HL-60/S4 treated with phorbol 12-myristate 13-acetate at 8.2 ng/mL for 4 days and 3 days (cell line): Measurements from ENCODE around the gene NFIA.

Experiments used
- in situ Hi-C: fragments of 300-500 bp; cut with MboI; formaldehyde crosslinking; loops from 2 replicates; pipeline ENCODE4 v1.15.0; 2022; ENCODE audit warnings: low sequenced_read_pairs

The NFIA gene

DNA sequence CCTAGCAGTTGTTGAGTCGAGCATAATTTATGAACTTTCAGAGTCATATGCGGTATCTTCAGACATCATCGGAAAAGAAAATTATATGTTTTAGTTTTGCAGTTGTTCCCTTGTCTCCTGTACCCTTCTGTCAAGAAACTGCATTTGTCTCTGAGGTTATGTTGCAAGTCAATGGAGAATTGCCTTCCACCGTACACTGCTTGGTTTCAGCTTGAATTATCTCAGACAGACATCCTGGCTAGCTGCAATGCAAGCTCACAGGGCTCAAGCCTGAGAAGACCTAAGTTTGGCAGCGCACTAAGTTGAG, 156.0 kb downstream of the NFIA start:
- in situ Hi-C loops: no loop called here

DNA sequence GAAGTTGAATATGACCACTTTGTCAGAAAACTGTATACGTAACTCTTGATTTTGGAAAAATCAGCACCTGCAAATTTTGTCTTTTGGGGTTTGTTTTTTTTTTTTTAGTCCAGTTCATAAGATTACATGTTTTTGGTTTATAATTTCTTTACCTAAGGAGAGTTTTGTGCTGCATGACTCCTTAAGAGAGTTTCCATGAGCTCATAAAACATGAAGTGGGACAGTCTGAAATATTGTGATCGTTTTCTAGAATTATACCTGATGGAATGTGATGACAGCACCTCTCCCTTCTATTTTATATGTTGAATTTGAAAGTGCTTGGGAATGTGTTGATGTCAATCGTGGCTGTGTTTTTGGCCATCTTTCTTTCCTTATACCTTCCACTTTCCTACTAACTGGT, 158.5 kb downstream of the NFIA start:
- in situ Hi-C loops: no loop called here

DNA sequence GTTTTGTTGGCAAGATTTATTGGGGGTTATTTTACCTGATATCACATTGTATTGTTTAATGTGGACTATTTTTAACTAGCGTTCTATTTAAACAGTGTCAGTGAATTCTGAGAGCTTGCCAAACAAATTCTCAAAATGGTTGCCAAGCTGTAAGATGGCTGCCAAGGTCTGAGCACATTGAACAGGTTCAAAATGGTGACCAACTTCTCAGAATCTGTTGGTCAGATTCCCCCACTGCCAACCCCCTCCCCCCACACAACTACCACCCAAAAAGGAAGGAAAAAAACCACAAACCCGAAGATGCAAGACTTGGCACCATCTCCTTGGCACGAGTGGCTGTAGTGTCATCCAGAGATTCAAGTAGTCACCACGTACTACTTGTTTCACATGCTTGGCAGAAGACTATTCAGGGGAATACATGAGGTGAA, 159.1 kb downstream of the NFIA start:
- in situ Hi-C loops: no loop called here

DNA sequence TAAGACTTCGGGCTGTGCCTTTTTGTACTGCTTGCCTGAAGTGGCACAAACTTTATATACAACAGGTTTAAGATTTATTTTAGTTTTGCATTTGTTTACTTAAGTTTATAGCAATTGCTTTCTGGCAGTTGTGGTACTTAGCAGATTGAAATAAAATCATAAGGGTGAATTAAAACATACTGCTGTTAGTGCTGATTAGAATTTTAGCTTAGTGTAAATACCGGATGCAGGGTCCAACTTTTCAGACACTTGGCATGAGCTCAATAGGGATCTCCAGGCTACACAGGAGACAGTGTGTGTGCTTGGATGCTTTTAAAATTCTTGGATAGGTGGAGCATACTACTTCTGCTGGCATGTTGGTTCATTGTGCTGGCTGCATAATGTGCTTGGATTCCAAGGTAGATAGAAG, 159.6 kb downstream of the NFIA start:
- in situ Hi-C loops: no loop called here

DNA sequence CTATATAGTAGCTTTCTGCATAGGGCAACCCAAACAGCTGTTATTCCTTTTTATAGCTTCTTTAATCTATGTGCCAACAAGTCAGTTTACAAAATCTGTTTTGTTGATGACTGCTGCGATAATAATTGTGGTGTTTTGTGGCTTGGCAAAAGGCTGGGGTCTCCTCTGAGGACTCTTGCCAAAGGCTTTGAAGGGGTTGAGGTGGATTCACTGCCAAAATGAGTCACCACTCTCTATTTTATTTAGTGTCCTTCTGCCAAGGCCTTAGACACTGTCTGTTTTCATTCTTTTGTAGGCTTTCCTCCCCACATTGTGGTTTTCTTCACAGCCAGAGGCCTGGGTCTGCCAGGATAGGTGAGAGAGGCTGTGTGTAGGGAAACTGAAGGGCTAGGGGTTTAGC, 161.8 kb downstream of the NFIA start:
- in situ Hi-C loops: no loop called here

DNA sequence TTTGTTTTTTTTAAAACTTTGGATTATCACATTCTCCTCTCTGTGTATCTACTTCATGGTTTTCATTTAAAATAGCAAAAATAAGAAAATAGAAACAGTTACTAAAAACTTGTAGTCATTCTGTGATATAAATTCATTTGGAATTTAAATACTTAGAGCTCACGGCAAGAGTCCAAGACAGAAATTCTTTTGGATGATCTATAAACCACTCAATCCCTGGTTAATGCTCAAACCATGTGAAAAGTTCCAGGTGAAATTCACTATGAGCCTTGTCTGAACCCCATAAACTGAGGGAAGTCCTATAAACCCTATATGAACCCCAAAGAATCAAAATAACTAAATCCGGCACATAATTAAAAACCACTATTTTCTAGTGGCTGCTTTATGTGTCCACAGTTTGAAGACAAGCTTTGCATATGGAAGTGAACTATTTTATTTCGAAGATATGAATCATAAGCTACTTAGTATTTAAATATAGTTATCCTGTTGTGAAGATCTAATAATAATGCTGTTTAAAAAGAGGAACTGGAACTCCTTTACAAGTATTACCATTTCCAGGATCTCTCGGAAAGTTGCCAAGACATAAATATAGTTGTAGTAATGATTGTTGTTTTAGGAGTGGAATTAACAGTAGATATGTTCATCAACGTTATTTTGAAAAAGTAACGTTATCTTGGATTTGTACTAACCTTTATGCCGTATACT, 163.5 kb downstream of the NFIA start:
- in situ Hi-C loops: no loop called here

DNA sequence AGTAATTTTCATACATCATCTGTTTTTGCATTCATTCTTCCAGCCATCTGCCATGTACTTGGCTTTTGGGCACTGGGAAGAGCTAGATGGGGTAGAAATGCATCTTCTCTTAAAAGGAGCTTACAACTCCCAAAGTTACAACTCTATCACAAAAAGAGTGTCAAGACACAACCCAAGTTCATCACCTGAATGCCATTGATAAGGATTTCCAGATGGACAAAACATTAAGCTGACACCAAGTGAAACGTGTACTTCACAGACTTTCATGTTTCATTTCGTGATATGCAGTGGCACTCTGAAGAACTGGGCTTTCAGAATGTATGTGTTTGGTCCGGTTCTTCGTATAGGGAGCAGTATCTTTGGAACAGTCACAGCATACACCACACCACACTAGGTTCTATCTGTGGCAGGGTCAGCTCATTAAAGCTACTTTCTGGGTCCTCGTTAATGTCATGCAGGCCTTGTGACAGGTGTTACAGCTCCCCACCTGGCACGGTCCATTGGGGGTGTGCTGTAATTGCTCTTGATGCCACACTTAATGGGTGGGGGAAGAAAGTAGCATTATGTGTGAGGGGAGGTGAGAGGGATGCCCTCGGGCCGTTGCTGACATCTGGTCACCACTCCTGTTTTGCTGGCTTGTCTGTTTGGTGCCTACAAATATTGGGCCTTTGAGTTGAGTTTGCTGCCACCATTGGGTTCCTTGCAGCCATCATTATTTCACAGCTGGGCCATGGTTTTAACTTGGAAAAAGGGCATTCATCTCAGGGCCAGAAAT, 164.9 kb downstream of the NFIA start:
- in situ Hi-C loops: no loop called here

DNA sequence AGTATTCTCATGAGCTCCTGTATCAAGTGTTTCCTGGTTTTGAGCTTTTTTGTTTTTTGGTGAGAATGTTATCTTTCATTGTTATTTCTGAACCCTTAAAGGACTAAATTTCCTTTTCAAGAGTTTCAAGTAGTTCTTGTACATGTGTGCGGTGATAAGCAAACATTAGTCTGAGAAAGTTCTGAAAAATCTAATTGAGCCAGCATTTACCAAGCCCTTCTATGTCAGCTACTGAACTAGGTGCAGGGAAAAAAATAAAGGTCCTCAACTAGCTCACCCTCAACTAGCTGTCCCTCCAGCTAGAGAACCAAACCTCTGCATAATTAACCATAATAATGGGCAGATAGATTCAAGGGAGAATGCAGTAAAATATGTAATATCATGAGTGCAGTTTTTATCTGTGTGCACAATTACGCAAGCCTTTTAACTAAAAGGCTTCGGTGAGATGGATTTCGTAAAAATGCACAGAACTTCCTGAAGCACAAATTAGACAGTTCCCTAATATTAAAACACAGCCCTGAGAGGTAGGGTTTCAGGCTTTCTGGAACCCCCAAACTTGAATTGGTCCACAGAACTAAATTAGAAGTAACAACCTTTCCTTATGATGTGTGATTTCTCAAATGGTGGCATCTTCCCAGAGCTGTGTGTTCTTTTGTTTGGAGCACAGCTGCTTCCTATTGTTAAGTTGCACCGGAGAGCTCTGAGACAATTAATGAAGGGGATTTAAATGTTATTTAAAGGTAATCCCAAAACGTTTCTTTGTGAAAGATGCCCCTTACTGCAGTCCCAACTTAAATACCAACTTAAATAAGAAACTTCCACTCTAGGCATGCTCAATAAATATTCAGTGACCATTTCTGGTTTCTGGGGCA, 165.8 kb downstream of the NFIA start:
- in situ Hi-C loops: no loop called here

DNA sequence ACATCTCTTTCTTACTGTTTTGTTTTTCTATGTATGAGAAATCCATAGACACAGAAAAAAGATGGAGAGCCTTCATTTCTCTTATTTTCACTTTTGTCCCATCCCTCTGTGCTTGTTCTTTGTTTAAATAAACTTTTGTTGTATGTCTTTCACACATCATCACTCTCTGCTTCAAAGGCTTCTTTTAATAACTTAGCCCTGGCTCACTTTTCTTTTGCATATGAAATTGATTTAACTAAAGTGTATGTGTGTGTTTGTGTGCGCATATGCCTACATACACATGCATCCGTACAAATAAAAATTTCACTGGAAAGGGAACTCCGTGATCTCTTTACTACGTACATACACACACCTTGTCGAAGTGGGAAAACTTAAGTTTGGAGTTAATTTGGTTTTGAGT, 168.6 kb downstream of the NFIA start:
- in situ Hi-C loops: no loop called here

DNA sequence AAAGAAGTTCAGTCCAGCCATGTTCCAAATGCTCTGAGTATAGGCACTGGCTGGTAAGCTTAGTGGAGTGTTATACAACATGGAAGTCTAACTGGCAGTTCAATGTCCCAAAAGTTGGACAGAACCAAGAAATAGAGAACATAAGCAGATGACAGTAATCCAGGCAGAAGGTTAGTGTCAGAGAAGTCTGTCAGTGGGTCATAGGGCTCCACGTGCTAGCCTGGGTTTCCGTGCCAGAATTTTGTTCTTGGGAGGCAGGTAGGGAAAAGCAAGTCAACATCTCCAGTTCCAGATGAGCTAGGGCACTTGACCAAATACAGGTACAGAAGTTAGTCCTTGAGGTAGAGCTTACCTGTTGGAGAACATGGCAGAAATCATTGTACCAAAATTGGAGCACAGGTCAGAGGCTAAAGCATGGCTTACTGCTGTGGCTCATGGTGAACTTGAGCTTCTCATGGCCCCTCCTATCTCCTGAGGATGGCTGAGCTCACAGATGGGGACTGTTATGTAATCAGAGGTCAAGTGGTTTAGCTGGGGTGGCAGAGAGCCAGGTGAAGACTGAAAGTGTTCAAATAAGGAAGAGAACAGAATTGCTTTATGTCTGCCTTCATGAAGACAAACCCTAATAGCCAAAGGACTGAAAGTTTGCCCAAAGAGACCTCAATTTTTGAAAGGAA, 170.8 kb downstream of the NFIA start:
- in situ Hi-C loops: no loop called here

DNA sequence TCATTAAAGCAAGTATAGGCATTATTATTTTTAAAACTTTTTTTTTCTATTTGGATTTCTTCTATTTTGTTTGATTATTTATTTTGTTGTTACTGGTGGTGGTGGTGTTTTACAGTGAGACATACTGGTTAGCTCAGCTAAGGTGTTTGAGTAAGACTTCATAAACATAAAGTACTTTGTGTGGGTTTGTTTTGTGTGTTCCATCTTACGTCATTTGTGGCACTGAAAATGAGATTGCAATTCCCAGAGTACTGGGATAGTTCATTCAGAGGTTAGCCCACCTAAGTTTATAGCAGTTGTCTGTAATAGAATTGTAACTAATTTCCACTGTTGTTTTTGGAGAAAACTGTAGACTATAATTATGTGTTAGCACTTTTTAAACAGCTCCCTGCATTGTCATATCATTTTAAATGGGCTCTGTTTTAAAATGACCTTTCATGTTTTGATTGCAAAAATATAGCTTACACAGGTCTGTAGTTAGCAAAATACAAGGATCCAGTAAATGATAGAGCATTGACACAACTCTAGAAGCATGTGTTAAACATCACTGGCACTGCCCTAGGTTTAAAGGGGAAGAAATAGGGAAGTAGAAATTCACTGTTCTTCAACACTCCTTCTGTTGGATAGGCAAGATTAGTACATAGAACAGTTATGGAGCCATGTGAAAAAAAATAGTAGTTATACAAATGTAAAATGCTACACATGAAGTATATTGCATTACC, 171.7 kb downstream of the NFIA start:
- in situ Hi-C loops: no loop called here

DNA sequence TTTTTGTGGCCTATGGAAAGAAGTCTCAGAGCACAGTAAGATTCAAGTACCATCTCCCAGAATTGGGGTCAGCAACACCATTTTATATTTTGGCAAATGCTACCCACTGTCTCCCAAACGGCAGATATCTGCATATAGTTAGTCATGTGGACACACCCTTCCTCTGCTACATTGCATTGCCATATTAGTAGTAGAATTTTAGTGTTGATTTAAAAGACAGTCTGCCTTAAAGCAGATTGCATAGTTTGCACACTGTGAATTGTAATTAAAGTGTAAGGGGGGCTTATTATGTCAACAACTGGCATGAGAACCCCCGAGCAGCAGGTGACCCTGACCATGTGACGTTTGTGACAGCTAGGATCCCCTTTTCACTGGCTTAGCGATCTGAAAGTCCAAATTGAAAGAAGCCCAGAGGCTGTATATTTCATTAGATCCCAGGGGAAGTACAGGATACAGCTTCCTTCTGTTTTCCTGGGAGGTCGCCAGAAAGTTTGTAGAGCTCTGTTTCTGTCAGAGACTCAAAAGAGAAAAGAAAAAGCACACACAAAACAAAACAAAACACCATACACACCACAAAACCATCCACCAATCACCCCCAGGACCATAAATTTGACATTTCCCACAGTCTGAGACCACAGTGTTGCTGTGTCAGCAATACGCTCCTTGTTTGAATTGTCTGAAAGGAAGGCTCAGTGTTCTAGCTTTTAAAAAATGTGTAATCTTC, 172.4 kb downstream of the NFIA start:
- in situ Hi-C loops: no loop called here

DNA sequence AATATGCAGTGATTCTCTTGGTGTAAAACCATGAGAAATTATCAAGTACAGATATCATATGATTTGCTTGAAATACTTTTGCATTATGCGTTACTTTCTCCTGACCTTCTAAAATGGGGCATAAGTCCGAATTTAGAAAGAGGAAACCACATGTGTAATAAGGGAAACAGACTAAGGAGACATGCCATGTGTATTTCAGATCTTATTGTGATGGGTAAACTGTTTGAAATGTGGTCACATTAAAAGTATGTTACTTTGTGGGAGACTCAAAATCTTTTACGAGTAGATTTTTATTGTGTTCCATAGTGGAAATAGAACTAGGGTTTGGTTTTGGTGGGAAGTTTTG, 173.0 kb downstream of the NFIA start:
- in situ Hi-C loops: no loop called here

DNA sequence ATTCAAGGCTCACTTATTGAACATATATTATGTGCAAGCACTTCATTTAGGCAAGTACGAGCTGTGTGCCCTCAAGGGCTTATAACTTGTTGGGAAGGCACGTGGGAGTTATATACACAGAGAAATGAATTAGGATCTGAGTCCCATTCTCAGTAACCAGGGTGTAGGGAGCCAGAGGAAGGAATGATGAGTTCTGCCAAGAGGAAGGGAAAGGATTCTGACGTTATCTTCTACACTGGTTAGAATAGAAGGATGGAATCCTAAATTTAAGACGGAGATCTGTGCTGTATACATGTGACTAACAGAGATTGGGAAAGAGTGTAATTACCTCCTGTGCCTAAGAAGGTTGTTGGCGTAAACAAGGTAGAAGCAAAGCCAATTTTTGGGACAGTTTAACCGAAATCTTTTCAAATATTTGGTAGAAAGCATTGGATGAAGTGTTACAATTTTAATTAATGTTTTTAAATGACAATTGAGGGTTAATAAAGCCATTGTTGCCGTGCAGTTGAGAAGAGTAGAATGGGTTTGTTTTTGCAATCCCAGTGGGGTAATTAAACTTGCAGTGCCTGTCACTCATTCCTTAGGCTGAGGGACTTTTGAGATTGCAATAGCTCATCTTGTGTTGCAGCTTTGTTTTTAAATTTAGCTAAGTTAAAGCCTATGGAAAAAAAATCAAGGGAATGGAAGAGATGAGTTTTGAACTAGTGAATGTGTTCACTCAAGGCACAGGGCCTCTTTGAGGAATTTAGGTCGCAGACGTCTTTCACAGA, 177.2 kb downstream of the NFIA start:
- in situ Hi-C loops: no loop called here

DNA sequence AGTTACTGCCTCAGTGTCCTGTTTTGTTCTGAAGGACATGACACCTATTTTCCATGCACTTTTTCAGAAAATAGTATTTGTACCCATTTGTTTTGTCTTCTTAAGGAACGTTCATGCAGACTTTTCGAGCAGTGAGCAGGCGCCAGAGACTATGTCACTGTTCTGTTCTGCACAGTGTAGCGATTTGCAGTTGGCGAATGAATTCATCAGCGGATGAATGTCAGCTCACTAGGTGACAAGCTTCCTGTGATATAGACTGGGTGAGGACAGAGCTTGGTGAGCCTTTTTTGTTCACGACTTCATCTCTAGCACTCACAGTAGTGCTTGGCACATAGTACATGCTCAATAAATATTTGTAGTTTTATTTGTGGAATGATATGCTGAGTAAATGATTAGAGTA, 177.8 kb downstream of the NFIA start:
- in situ Hi-C loops: no loop called here

DNA sequence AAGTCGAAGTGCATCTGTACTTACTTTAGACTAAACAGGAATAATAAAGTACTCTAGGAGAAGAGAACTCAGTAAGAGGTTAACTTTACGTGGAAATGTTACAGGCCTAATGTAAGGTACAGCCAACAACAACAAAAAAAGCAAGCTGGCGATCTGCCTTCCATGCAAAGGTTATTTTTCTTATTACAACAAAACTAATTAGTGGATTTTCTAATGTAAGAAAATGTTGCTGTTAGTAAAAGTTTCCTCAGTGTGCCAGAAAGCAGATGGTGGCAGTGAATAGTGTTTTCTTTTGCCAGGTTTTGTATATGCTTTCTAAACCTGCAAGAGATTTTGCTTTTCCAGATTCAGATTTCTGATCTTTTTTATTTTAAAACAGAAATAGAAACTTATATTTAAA, 179.2 kb downstream of the NFIA start:
- in situ Hi-C loops: no loop called here

DNA sequence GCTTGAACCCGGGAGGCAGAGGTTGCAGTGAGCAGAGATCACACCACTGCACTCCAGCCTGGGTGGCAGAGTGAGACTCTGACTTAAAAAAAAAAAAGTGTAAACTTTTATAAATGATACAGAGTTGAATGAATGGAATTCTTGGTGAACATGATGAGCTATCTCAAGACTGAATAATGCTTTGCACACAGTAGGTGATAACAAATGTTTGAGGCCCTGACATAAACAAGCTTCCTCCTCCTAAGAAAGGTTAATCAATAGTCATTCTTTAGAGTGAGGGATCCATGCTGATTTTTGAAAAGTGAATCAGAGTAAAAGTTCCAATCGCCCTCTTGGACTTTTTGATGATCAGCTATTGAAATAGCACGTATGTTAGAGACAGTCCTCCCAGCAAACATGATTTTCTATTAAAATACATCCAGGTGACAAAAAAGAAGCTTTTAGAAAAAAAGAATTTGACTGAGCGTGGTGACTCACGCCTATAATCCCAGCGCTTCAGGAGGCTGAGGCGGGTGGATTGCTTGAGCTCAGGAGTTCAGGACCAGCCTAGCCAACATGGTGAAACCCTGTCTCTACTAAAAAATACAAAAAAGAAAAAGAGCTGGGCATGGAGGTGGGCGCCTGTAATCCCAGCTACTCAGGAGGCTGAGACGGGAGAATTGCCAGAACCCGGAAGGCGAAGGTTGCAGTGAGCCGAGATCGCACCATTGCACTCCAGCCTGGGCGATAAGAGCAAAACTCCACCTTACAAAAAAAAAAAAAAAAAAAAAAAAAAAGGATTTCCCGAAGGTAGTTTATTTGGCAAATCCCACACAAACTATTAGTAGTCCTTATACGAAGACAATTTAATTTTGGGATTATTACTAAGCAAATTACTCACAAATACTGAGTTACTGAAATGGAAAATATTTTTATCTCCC, 181.8 kb downstream of the NFIA start:
- in situ Hi-C loops: no loop called here

DNA sequence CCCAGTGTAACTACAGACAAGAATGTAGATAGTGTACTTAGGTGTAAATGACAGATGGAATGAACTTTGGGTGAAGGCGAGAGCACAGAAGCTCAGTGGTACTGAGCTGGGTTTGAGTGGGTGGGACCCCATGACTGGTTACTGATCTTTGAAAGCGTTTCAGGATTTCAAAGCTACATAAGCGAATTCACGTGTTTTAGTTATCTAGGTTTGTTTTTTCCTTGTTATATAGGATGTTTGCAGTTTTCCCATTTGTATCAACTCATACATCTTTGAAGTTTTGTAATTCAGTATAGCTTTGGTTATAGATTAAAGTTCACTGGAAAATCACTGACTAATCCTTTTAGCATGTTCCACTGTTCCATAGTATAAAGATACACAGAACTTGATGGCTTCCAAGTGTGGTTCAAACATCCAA, 182.5 kb downstream of the NFIA start:
- in situ Hi-C loops: no loop called here
